ENCODE measurements around the gene SP140L. TPM values are rescaled to one million over a fixed set of nuclear protein-coding genes. Genes with fewer than 3 reads are reported as not detected.
A peak's percentile ranks its signal among the peaks of the same experiment; 100 is the strongest.

The SP140L gene
- total RNA-seq, 1 experiment from 2014 or later, result 20.3 TPM

DNA sequence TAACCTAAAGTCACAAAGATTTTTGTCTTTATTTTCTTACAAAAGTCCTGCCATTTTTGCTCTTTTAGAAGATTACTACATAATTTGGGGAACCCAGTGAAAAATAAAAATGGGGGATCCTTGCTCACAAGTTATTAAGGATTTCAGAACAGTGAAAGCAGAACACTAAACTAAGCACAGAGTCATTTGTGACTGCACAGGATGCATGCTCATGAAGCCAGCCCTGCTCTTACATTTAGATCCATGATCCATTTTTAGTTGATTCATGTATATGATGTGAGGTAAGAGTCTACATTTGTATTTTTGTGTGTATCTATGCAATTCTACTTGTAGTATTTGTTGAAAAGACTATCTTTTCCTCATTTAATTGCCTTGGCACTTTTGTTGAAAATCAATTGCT is 21.8 kb downstream of the SP140L start:
- Mint-ChIP-seq H3K4me1 (ENCODE audit: insufficient read depth, unreplicated experiment) (no peaks in the 10 kb centered on the region), H3K4me3 (ENCODE audit: unreplicated experiment) (no peak overlapping the region), H3K27me3 (ENCODE audit: insufficient read depth, unreplicated experiment) (no peaks in the 10 kb centered on the region), H3K27ac (ENCODE audit: low read depth, unreplicated experiment) (no peak overlapping the region), H3K36me3 (ENCODE audit: insufficient read depth, unreplicated experiment) (peaks cover 7% of the 10 kb centered on the region), H3K9me3 (ENCODE audit: unreplicated experiment) (peaks cover 7% of the 10 kb centered on the region)
- TF ChIP-seq, protein P1, sequence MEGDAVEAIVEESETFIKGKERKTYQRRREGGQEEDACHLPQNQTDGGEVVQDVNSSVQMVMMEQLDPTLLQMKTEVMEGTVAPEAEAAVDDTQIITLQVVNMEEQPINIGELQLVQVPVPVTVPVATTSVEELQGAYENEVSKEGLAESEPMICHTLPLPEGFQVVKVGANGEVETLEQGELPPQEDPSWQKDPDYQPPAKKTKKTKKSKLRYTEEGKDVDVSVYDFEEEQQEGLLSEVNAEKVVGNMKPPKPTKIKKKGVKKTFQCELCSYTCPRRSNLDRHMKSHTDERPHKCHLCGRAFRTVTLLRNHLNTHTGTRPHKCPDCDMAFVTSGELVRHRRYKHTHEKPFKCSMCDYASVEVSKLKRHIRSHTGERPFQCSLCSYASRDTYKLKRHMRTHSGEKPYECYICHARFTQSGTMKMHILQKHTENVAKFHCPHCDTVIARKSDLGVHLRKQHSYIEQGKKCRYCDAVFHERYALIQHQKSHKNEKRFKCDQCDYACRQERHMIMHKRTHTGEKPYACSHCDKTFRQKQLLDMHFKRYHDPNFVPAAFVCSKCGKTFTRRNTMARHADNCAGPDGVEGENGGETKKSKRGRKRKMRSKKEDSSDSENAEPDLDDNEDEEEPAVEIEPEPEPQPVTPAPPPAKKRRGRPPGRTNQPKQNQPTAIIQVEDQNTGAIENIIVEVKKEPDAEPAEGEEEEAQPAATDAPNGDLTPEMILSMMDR (IDR thresholded peaks at IDR 0.05; ENCODE audit: unreplicated experiment), result no peak
- CTCF ChIA-PET, result no interaction called here
- POLR2A ChIA-PET, result interaction anchor here (3.1 kb wide), 1 partner anchor 21 kb away, joined by 12 read pairs; the partner anchor contains the start of gene SP140L
- DNase-seq (ENCODE audit: unreplicated experiment), result no peak
- BruUV-seq (replicated peaks), result no TSS peak
- intact Hi-C loops (cut with micrococcal nuclease), result no loop called here

DNA sequence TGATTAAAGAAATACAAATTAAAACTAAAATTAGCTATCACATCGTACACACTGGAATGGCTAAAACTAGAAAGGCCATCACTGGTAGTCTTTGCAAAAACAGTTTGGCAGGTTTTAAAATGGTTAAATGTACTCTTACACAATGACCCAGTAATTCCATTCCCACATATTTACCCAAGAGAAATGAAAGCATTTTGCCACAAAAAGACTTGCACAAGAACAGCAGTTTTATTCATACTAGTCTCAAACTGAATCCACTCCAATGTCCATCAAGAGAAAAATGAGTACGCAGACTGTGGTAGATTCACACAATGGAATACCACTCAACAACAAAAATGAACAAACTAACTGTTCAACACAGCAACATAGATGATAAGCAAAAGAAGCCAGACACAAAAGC is 29.1 kb downstream of the SP140L start:
- DNase-seq (ENCODE audit: unreplicated experiment), result peak; percentile 18
- BruUV-seq (replicated peaks), result no TSS peak
- no peak overlapping the region for H3K27ac Mint-ChIP-seq (ENCODE audit: low read depth, unreplicated experiment)
- H3K36me3 Mint-ChIP-seq (ENCODE audit: insufficient read depth, unreplicated experiment), result peaks cover 7% of the 10 kb centered on the region
- TF ChIP-seq, protein P1 (IDR thresholded peaks at IDR 0.05; ENCODE audit: unreplicated experiment), result no peak
- no peaks in the 10 kb centered on the region for H3K9me3 Mint-ChIP-seq (ENCODE audit: unreplicated experiment)
- ChIA-PET POLR2A (interaction anchor here (0.5 to 1.1 kb wide), 2 partner anchors 29 to 849 kb away, joined by 3 read pairs; partner anchors contain the start of gene SP140L), CTCF (no interaction called here)
- H3K27me3 Mint-ChIP-seq (ENCODE audit: insufficient read depth, unreplicated experiment), result no peaks in the 10 kb centered on the region
- H3K4me1 Mint-ChIP-seq (ENCODE audit: insufficient read depth, unreplicated experiment), result no peaks in the 10 kb centered on the region
- intact Hi-C loops (cut with micrococcal nuclease), result no loop called here
- H3K4me3 Mint-ChIP-seq (ENCODE audit: unreplicated experiment), result no peak overlapping the region

DNA sequence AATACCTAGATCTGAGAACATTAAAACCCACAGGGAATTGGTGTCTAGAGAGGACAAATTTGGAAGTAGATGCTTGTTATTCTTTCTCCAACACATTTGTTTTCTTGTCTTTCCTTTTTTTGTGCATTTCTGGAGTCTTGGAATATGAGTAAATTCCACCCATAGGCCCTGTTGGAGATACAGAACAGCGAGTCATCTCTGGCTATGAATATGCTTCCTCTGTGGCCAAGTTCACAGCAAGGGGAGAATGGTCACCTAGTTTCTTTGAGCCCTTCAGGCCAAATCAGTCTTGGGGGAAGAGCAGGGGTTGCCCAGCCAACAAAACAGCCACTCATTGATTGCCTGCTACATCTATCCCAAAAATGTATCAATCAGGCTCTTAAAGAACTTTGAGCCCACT is 31.3 kb downstream of the SP140L start:
- H3K4me3 Mint-ChIP-seq (ENCODE audit: unreplicated experiment), result no peak overlapping the region
- no peaks in the 10 kb centered on the region for H3K9me3 Mint-ChIP-seq (ENCODE audit: unreplicated experiment)
- BruUV-seq (replicated peaks), result no TSS peak
- CTCF ChIA-PET, result no interaction called here
- DNase-seq (ENCODE audit: unreplicated experiment), result no peak
- TF ChIP-seq, protein P1 (IDR thresholded peaks at IDR 0.05; ENCODE audit: unreplicated experiment), result no peak
- no peak overlapping the region for H3K27ac Mint-ChIP-seq (ENCODE audit: low read depth, unreplicated experiment)
- no peaks in the 10 kb centered on the region for H3K4me1 Mint-ChIP-seq (ENCODE audit: insufficient read depth, unreplicated experiment)
- POLR2A ChIA-PET, result no interaction called here
- intact Hi-C loops (cut with micrococcal nuclease), result no loop called here
- peaks cover 22% of the 10 kb centered on the region for H3K36me3 Mint-ChIP-seq (ENCODE audit: insufficient read depth, unreplicated experiment)
- no peaks in the 10 kb centered on the region for H3K27me3 Mint-ChIP-seq (ENCODE audit: insufficient read depth, unreplicated experiment)

DNA sequence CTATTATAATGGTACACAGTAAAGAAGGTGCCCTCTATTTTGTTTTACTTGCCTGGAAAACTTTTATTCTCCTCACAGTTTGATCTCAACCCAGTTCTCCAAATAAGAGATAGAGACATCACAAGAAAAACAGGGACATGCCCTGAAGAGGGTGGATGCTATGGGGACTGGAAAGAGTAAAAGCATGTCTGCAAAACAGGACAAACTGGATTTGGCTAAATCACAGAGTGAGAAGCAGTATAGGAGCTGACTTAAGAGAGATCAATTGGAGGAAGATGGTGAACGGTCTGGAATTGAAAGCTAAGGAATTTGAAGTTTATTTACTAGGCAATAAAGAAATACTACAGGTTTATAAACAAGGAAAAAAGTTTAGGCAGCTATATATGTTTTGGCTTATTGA is 33.0 kb downstream of the SP140L start:
- no peaks in the 10 kb centered on the region for H3K9me3 Mint-ChIP-seq (ENCODE audit: unreplicated experiment)
- POLR2A ChIA-PET, result no interaction called here
- CTCF ChIA-PET, result no interaction called here
- no peak for DNase-seq (ENCODE audit: unreplicated experiment)
- no peaks in the 10 kb centered on the region for H3K4me1 Mint-ChIP-seq (ENCODE audit: insufficient read depth, unreplicated experiment)
- TF ChIP-seq, protein P1 (IDR thresholded peaks at IDR 0.05; ENCODE audit: unreplicated experiment), result no peak
- H3K4me3 Mint-ChIP-seq (ENCODE audit: unreplicated experiment), result no peak overlapping the region
- no peaks in the 10 kb centered on the region for H3K27me3 Mint-ChIP-seq (ENCODE audit: insufficient read depth, unreplicated experiment)
- no TSS peak for BruUV-seq (replicated peaks)
- intact Hi-C loops (cut with micrococcal nuclease), result no loop called here
- H3K27ac Mint-ChIP-seq (ENCODE audit: low read depth, unreplicated experiment), result no peak overlapping the region
- peaks cover 22% of the 10 kb centered on the region for H3K36me3 Mint-ChIP-seq (ENCODE audit: insufficient read depth, unreplicated experiment)
